A673 (cell line): ENCODE results near the gene RASD1. TPM values are rescaled to one million over a fixed set of nuclear protein-coding genes. Genes with fewer than 3 reads are reported as not detected.

Experiments used
- BruUV-seq: library from RNA; stranded (reverse); fragments of 400-500 nt; replicated peaks from 2 replicates; lab custom pipeline; 2021; lab: Mats Ljungman, UMichigan
- CTCF ChIA-PET: fragments of 300-600 bp; sonication (Branson Sonifier 250); formaldehyde crosslinking; loops from one replicate; lab custom pipeline; 2022; ENCODE audit warnings: antibody characterized with exemption; lab: Charles Lee
- POLR2A ChIA-PET: fragments of 300-600 bp; sonication (Branson Sonifier 250); formaldehyde crosslinking; loops from one replicate; lab custom pipeline; 2022; ENCODE audit warnings: antibody characterized with exemption; ENCODE audit not compliant: low non-redundant PET; lab: Charles Lee
- DNase-seq: peaks from one replicate; pipeline ENCODE4 v3.0.0-alpha.2; 2015; ENCODE audit warnings: low spot score
- H3K27ac ChIP-seq: fragments of 200-600 bp; sonication (generic); 2 replicates; pipeline ENCODE4 v1.5.1; 2016; ENCODE audit warnings: mixed run types, low read depth, mild to moderate bottlenecking, mixed read lengths, antibody characterized with exemption, low read length; ENCODE audit not compliant: poor library complexity, severe bottlenecking
- H3K27me3 ChIP-seq: fragments of 200-600 bp; sonication (generic); replicated peaks from 2 replicates; pipeline ENCODE4 v1.6.1; 2017; ENCODE audit warnings: mixed run types, low read depth, mild to moderate bottlenecking, mixed read lengths, antibody characterized with exemption, low read length; ENCODE audit not compliant: insufficient read depth, poor library complexity
- H3K36me3 ChIP-seq: fragments of 200-600 bp; sonication (generic); 2 replicates; pipeline ENCODE4 v1.6.1; 2016; ENCODE audit warnings: mixed run types, mild to moderate bottlenecking, mixed read lengths, antibody characterized with exemption, low read length; ENCODE audit not compliant: insufficient read depth, poor library complexity, severe bottlenecking
- H3K4me1 ChIP-seq: fragments of 200-600 bp; sonication (generic); 2 replicates; pipeline ENCODE4 v1.6.1; 2017; ENCODE audit warnings: mixed run types, mild to moderate bottlenecking, mixed read lengths, antibody characterized with exemption, low read length; ENCODE audit not compliant: insufficient read depth, poor library complexity, severe bottlenecking
- H3K4me3 ChIP-seq: fragments of 200-600 bp; sonication (generic); 2 replicates; pipeline ENCODE4 v1.5.1; 2016; ENCODE audit warnings: low read depth, mixed run types, mild to moderate bottlenecking, mixed read lengths, low read length; ENCODE audit not compliant: poor library complexity, severe bottlenecking
- H3K9me3 ChIP-seq: fragments of 200-600 bp; sonication (generic); 2 replicates; pipeline ENCODE4 v1.6.1; 2016; ENCODE audit warnings: mixed run types, low read depth, mild to moderate bottlenecking, mixed read lengths, antibody characterized with exemption, low read length; ENCODE audit not compliant: poor library complexity, severe bottlenecking
- CTCF ChIP-seq: fragments of 300-800, 200-600 bp; sonication (generic); conservative IDR thresholded peaks from 2 replicates; pipeline ENCODE4 v1.5.1; 2017; ENCODE audit warnings: low read depth, mild to moderate bottlenecking, antibody characterized with exemption, low read length, moderate library complexity, mixed read lengths
- EZH2 ChIP-seq: fragments of 200-600 bp; sonication (generic); IDR thresholded peaks from 2 replicates; pipeline ENCODE4 v1.6.1; 2017; ENCODE audit warnings: borderline replicate concordance, low read depth, mild to moderate bottlenecking, mixed read lengths, antibody characterized with exemption, low read length; ENCODE audit not compliant: poor library complexity, severe bottlenecking
- intact Hi-C: fragments of 100-400 bp; cut with micrococcal nuclease; formaldehyde crosslinking; loops from one replicate; pipeline ENCODE4 v1.10.0; 2022; ENCODE audit not compliant: unreplicated experiment
- total RNA-seq: library from RNA; stranded (reverse); gene quantifications from 2 replicates; pipeline ENCODE4 v1.2.3, GENCODE V29; 2021

RASD1 gene
- total RNA-seq, 1 experiment from 2014 or later, result 0.21 TPM

GRCh38 chr17:17516941-17517720 lies 20.9 kb upstream of the RASD1 start:
- no peak overlapping the region for H3K4me3 ChIP-seq
- no peak for DNase-seq
- no TSS peak for BruUV-seq
- H3K9me3 ChIP-seq, result no peaks in the 10 kb centered on the region
- H3K27me3 ChIP-seq, result no peaks in the 10 kb centered on the region
- H3K27ac ChIP-seq, result no peak overlapping the region
- CTCF ChIA-PET, result interaction anchor here (0.8 kb wide), 1 partner anchor 20 kb away, joined by 3 read pairs; no protein-coding TSS in a partner anchor
- TF ChIP-seq EZH2, result no peak
- no peak for TF ChIP-seq CTCF
- intact Hi-C loops, result no loop called here
- POLR2A ChIA-PET, result no interaction called here
- H3K4me1 ChIP-seq, result peaks cover under 1% of the 10 kb centered on the region
- H3K36me3 ChIP-seq, result no peaks in the 10 kb centered on the region

GRCh38 chr17:17515934-17516930 lies 20.0 kb upstream of the RASD1 start:
- Histone ChIP-seq H3K4me1 (no peaks in the 10 kb centered on the region), H3K27ac (no peak overlapping the region), H3K27me3 (no peaks in the 10 kb centered on the region), H3K9me3 (no peaks in the 10 kb centered on the region), H3K4me3 (no peak overlapping the region), H3K36me3 (no peaks in the 10 kb centered on the region)
- intact Hi-C loops, result no loop called here
- no peak for DNase-seq
- no TSS peak for BruUV-seq
- CTCF ChIA-PET, result interaction anchor here (0.8 kb wide), 1 partner anchor 19 kb away, joined by 3 read pairs; no protein-coding TSS in a partner anchor
- TF ChIP-seq EZH2, result no peak
- TF ChIP-seq CTCF, result no peak
- POLR2A ChIA-PET, result no interaction called here
